HepG2 (cell line): ENCODE results near the gene MACROD2.

Experiments
- CCDC6 ChIP-seq: sonication (generic); formaldehyde crosslinking; IDR thresholded peaks from 2 replicates; pipeline ENCODE4 v1.8.1; 2022; ENCODE audit warnings: mild to moderate bottlenecking, missing genetic modification reagents, moderate library complexity
- EZH2 ChIP-seq: conservative IDR thresholded peaks from 2 replicates; pipeline ENCODE4 v1.6.1; 2012; ENCODE audit warnings: mild to moderate bottlenecking, low read depth, low read length, moderate library complexity
- HDAC2 ChIP-seq: sonication (generic); formaldehyde crosslinking; IDR thresholded peaks from 2 replicates; pipeline ENCODE4 v1.4.0; 2020; ENCODE audit warnings: missing genetic modification reagents
- JUND ChIP-seq: sonication (generic); formaldehyde crosslinking; IDR thresholded peaks from 2 replicates; pipeline ENCODE4 v1.8.0; 2022; ENCODE audit warnings: mild to moderate bottlenecking, missing genetic modification reagents
- KDM1A ChIP-seq: IDR thresholded peaks from 2 replicates; pipeline ENCODE4 v1.6.1; 2016; ENCODE audit warnings: missing compliant biosample characterization
- KDM5A ChIP-seq: fragments of 200-600 bp; sonication (generic); IDR thresholded peaks from 2 replicates; pipeline ENCODE4 v1.7.0; 2018; ENCODE audit warnings: antibody characterized with exemption, mild to moderate bottlenecking, low read length, borderline replicate concordance
- MEIS2 ChIP-seq: sonication (generic); formaldehyde crosslinking; IDR thresholded peaks from 2 replicates; pipeline ENCODE4 v1.9.0; 2021; ENCODE audit warnings: mild to moderate bottlenecking, missing genetic modification reagents
- TAF1 ChIP-seq: sonication (generic); formaldehyde crosslinking; IDR thresholded peaks from 2 replicates; pipeline ENCODE4 v1.4.0; 2020; ENCODE audit warnings: missing genetic modification reagents
- ZBTB44 ChIP-seq: sonication (generic); formaldehyde crosslinking; IDR thresholded peaks from 2 replicates; pipeline ENCODE4 v1.4.0; 2020; ENCODE audit warnings: missing genetic modification reagents
- ZNF570 ChIP-seq: sonication (generic); formaldehyde crosslinking; IDR thresholded peaks from 2 replicates; pipeline ENCODE4 v1.4.0; 2020; ENCODE audit warnings: mild to moderate bottlenecking, missing genetic modification reagents, borderline replicate concordance

- TF ChIP-seq KDM1A (CRISPR knock-in tag) (no peak), JUND (CRISPR knock-in tag) (no peak), KDM5A (no peak), ZBTB44 (CRISPR knock-in tag) (no peak), CCDC6 (CRISPR knock-in tag) (no peak), TAF1 (CRISPR knock-in tag) (no peak), EZH2 (no peak), HDAC2 (CRISPR knock-in tag) (no peak), MEIS2 (CRISPR knock-in tag) (no peak), ZNF570 (CRISPR knock-in tag) (no peak)
Measured at GRCh38 chr20:16095226-16095625, 2099.9 kb downstream of the MACROD2 start.
